Type B pancreatic cell (in vitro differentiated cells): ENCODE data around the gene SLC23A2. TPM values are rescaled to one million over a fixed set of nuclear protein-coding genes. Genes with fewer than 3 reads are reported as not detected.

Experiments used
- DNase-seq: peaks from one replicate; pipeline ENCODE4 v3.0.0; 2021; ENCODE audit warnings: mixed read lengths; ENCODE audit not compliant: unreplicated experiment; ENCODE audit errors: extremely low spot score
- H3K27ac Mint-ChIP-seq: 2 replicates; pipeline ENCODE4 v1.8.0; 2021; ENCODE audit warnings: mild to moderate bottlenecking, mixed read lengths
- H3K27me3 Mint-ChIP-seq: 2 replicates; pipeline ENCODE4 v1.8.0; 2021; ENCODE audit warnings: mixed read lengths
- H3K36me3 Mint-ChIP-seq: 2 replicates; pipeline ENCODE4 v1.8.0; 2021; ENCODE audit warnings: mixed read lengths
- H3K4me1 Mint-ChIP-seq: one replicate; pipeline ENCODE4 v1.8.0; 2021; ENCODE audit warnings: mixed read lengths; ENCODE audit not compliant: unreplicated experiment
- H3K4me3 Mint-ChIP-seq: 2 replicates; pipeline ENCODE4 v1.8.0; 2021; ENCODE audit warnings: mild to moderate bottlenecking, mixed read lengths
- H3K9me3 Mint-ChIP-seq: 2 replicates; pipeline ENCODE4 v1.8.0; 2021; ENCODE audit warnings: mixed read lengths
- total RNA-seq: library from RNA; stranded (reverse); gene quantifications from 2 replicates; pipeline ENCODE4 v1.2.1, GENCODE V29; 2021; ENCODE audit warnings: low replicate concordance
- TF ChIP-seq, protein P1 (sequence below): fragments of 200-600 bp; sonication (generic); conservative IDR thresholded peaks from 2 replicates; pipeline ENCODE4 v1.5.0; 2021; ENCODE audit warnings: antibody characterized with exemption, mild to moderate bottlenecking

SLC23A2 gene
- total RNA-seq, 1 donor from 2014 or later, result 19.6 TPM

DNA sequence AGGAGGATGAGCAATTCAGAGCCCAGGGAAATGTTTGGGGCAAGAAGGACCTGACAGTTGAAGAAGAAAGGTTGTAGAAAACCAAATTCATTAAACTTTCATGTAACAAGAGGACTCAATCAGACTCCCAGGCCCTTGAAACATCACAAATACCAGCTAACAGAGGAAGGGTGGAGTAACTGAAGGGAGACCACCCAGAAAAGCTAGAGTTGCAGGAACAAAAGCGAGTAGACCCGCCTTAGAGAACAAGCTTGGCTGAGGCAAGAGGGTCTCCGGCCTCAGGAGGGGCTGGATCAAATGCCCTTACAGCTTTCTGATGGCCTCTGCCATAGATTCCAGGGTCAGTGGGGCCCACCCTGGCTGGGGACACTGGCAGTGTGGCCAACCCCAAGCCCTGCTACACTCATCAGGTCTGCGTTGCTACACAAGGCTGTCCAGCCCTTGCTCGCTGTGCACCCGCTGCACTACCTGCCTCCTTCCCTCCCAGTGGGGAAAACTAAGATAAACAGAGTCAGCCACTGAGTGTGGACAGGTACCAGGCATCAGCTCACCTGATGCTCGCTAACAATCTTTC, 110.0 kb downstream of the SLC23A2 start:
- TF ChIP-seq, protein P1, sequence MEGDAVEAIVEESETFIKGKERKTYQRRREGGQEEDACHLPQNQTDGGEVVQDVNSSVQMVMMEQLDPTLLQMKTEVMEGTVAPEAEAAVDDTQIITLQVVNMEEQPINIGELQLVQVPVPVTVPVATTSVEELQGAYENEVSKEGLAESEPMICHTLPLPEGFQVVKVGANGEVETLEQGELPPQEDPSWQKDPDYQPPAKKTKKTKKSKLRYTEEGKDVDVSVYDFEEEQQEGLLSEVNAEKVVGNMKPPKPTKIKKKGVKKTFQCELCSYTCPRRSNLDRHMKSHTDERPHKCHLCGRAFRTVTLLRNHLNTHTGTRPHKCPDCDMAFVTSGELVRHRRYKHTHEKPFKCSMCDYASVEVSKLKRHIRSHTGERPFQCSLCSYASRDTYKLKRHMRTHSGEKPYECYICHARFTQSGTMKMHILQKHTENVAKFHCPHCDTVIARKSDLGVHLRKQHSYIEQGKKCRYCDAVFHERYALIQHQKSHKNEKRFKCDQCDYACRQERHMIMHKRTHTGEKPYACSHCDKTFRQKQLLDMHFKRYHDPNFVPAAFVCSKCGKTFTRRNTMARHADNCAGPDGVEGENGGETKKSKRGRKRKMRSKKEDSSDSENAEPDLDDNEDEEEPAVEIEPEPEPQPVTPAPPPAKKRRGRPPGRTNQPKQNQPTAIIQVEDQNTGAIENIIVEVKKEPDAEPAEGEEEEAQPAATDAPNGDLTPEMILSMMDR, result no peak
- Mint-ChIP-seq H3K36me3 (peaks cover 19% of the 10 kb centered on the region), H3K4me3 (no peak overlapping the region), H3K9me3 (no peaks in the 10 kb centered on the region), H3K27ac (no peak overlapping the region), H3K4me1 (peaks cover 16% of the 10 kb centered on the region), H3K27me3 (no peaks in the 10 kb centered on the region)
- no peak for DNase-seq

DNA sequence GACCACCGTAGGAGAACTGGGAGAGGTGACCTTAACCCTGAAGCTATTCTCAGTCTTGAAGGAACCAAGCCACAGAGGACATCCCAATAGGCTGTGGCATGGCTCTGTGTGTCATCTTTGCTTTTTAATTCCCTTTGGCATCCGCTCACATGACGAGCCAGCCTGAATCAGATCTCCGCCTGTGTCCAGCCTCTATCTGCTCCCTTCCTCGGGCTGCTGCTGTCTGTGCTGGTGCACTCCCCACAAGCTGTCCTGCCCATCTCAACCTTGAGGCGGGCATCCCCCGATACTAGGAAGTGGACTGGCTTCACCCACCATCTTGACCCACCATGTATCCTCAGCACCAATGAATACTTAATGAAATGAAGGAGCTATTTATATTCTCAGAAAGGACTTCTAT, 111.9 kb downstream of the SLC23A2 start:
- peaks cover 12% of the 10 kb centered on the region for H3K36me3 Mint-ChIP-seq

DNA sequence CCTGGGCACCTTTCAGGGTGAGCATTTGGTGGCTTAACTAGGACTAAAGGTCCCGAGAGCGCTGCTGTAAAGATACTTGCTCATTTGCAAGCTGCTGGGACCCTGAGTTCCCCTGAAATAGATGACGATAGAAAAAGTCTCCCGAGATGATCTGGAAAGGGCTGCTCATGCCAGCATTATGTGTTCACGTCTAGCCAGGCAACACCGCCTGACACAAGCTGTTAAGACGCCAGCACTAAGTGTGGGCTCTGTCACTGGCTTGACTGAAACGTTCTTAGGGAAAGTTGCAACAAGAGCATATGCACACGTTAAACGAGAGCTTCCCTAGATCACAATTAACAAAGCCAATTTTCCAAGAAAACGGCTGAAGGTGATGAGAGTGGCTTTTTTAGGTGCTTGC, 113.7 kb downstream of the SLC23A2 start:
- H3K9me3 Mint-ChIP-seq, result no peaks in the 10 kb centered on the region
- no peak for DNase-seq
- H3K27me3 Mint-ChIP-seq, result no peaks in the 10 kb centered on the region
- TF ChIP-seq, protein P1, result no peak
- no peaks in the 10 kb centered on the region for H3K4me1 Mint-ChIP-seq
- H3K27ac Mint-ChIP-seq, result no peak overlapping the region
- peaks cover 17% of the 10 kb centered on the region for H3K36me3 Mint-ChIP-seq
- no peak overlapping the region for H3K4me3 Mint-ChIP-seq

More for the DNA sequence above, 111.9 kb downstream of the SLC23A2 start:
- TF ChIP-seq, protein P1, result no peak
- no peak overlapping the region for H3K4me3 Mint-ChIP-seq
- H3K4me1 Mint-ChIP-seq, result peaks cover 7% of the 10 kb centered on the region
- H3K27me3 Mint-ChIP-seq, result no peaks in the 10 kb centered on the region
- no peaks in the 10 kb centered on the region for H3K9me3 Mint-ChIP-seq
- DNase-seq, result no peak
- no peak overlapping the region for H3K27ac Mint-ChIP-seq

DNA sequence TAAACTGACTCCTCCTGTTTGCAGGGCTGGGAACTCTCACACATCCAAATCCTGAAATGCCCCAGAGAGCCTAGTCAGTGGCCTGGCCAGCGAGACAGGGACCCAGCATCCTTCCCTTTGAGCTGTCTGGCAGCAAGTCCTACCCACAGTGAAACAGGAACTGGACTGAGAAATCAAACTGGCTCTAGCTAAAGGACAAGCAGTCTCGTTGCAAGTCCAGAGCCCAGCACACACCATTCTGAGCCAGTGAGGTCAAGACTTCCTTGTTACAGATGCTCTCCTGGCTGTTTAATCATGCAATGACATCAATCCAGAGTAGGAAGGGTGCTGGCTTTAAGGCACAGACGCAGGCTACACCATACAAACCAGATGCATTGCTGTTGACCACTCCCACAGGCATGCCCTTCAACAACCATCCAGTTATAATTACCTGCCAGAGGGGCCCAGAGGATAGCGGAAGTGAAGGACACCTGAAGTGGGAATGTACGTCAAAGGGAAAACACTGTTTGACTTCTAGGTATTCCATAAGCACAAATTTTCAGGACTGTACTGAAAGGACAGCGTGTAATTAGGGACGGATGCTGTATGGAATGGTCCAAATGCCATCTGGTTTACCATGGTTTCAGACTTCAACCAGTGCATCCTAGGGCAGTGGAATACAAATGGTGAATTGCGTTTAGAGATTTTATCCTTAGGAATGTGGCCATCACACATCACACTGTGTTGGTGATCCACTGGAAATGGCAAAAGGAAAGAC, 114.4 kb downstream of the SLC23A2 start:
- Mint-ChIP-seq H3K4me3 (no peak overlapping the region), H3K36me3 (peaks cover 15% of the 10 kb centered on the region), H3K27ac (no peak overlapping the region), H3K9me3 (no peaks in the 10 kb centered on the region), H3K4me1 (no peaks in the 10 kb centered on the region), H3K27me3 (no peaks in the 10 kb centered on the region)
- TF ChIP-seq, protein P1, result no peak
- no peak for DNase-seq

DNA sequence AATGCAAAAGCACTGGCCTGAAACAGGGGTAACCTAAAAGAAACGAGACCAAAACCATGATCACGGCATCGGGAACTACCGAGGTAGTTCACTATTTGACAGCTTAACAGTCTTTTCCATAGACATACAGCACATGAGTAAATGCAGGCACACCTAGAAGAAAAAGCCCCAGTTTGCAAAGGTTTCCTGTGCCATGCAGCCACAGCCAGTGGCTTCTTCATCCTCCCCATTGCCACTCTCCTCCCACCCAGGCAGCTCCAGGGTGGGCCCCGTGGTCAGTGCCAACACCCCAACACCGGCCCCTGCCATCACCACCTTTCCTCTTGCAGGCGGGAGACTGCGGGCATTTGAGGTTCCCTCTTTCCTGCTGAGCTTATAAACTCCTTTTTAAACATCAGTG, 115.4 kb downstream of the SLC23A2 start:
- no peak overlapping the region for H3K27ac Mint-ChIP-seq
- H3K27me3 Mint-ChIP-seq, result no peaks in the 10 kb centered on the region
- no peak for DNase-seq
- H3K9me3 Mint-ChIP-seq, result no peaks in the 10 kb centered on the region
- no peaks in the 10 kb centered on the region for H3K4me1 Mint-ChIP-seq
- no peak overlapping the region for H3K4me3 Mint-ChIP-seq
- peaks cover 20% of the 10 kb centered on the region for H3K36me3 Mint-ChIP-seq
- TF ChIP-seq, protein P1, result no peak
